Stimulated activated CD8-positive, alpha-beta memory T cell treated with anti-CD3 and anti-CD28 coated beads, Interleukin-2, amount 100 ng/mL, for 1 hour (primary cell): Measurements from ENCODE around the gene TGFBR2.

Experiments
- DNase-seq, 2 donors: peaks; one replicate each; pipeline ENCODE4 v3.0.0-alpha.2; 2020; ENCODE audit warnings: low read depth in 2 of 2

The TGFBR2 gene

GRCh38 chr3:30719536-30719935, 113.1 kb downstream of the TGFBR2 start:
- DNase-seq = no peak

- DNase-seq = no peak
Measured at GRCh38 chr3:30720586-30721313, 114.3 kb downstream of the TGFBR2 start.

- no peak for DNase-seq
Measured at GRCh38 chr3:30721314-30721634, 114.9 kb downstream of the TGFBR2 start.

GRCh38 chr3:30723211-30723610, 116.8 kb downstream of the TGFBR2 start:
- no peak for DNase-seq

- DNase-seq = no peak
Measured at GRCh38 chr3:30724863-30725262, 118.5 kb downstream of the TGFBR2 start.

GRCh38 chr3:30728143-30728542, 121.7 kb downstream of the TGFBR2 start:
- no peak for DNase-seq

- no peak for DNase-seq
Measured at GRCh38 chr3:30729512-30729911, 123.1 kb downstream of the TGFBR2 start.

GRCh38 chr3:30729936-30730335, 123.5 kb downstream of the TGFBR2 start:
- DNase-seq = no peak

GRCh38 chr3:30730967-30731366, 124.6 kb downstream of the TGFBR2 start:
- DNase-seq = no peak

GRCh38 chr3:30733209-30733608, 126.8 kb downstream of the TGFBR2 start:
- DNase-seq = no peak

- no peak for DNase-seq
Measured at GRCh38 chr3:30733696-30734095, 127.3 kb downstream of the TGFBR2 start.

GRCh38 chr3:30737743-30738499, 131.5 kb downstream of the TGFBR2 start:
- DNase-seq = no peak

GRCh38 chr3:30738605-30739004, 132.2 kb downstream of the TGFBR2 start:
- no peak for DNase-seq

GRCh38 chr3:30741889-30742288, 135.5 kb downstream of the TGFBR2 start:
- no peak for DNase-seq

GRCh38 chr3:30742796-30743619, 136.6 kb downstream of the TGFBR2 start:
- no peak for DNase-seq
